HepG2 (cell line): ENCODE results near the gene PSMD8. TPM values are rescaled to one million over a fixed set of nuclear protein-coding genes. Genes with fewer than 3 reads are reported as not detected.

Experiments used
- ARHGAP35 ChIP-seq: sonication (generic); formaldehyde crosslinking; IDR thresholded peaks from 2 replicates; pipeline ENCODE4 v1.9.0; 2022; ENCODE audit warnings: mild to moderate bottlenecking, inconsistent platforms, moderate library complexity, missing genetic modification reagents, borderline replicate concordance
- ATF1 ChIP-seq: IDR thresholded peaks from 2 replicates; pipeline ENCODE4 v1.6.1; 2016; ENCODE audit warnings: mild to moderate bottlenecking, control low read depth
- BRD4 ChIP-seq: sonication (generic); formaldehyde crosslinking; IDR thresholded peaks from 2 replicates; pipeline ENCODE4 v1.4.0; 2020; ENCODE audit warnings: missing genetic modification reagents
- E2F2 ChIP-seq: sonication (generic); formaldehyde crosslinking; IDR thresholded peaks from 2 replicates; pipeline ENCODE4 v1.4.0; 2020; ENCODE audit warnings: missing genetic modification reagents, borderline replicate concordance
- HNRNPH1 ChIP-seq: fragments of 200-400 bp; formaldehyde crosslinking; optimal IDR thresholded peaks from 2 replicates; pipeline ENCODE3; 2017; ENCODE audit warnings: mild to moderate bottlenecking, low read depth, low read length
- HNRNPK ChIP-seq: fragments of 200-400 bp; formaldehyde crosslinking; IDR thresholded peaks from 2 replicates; pipeline ENCODE4 v1.6.1; 2018; ENCODE audit warnings: low read length, low read depth, moderate library complexity, mild to moderate bottlenecking; ENCODE audit not compliant: poor library complexity, severe bottlenecking
- IKZF1 ChIP-seq: fragments of 450-650 bp; IDR thresholded peaks from 2 replicates; pipeline ENCODE4 v1.7.1; 2016
- JARID2 ChIP-seq: sonication (generic); formaldehyde crosslinking; IDR thresholded peaks from 2 replicates; pipeline ENCODE4 v1.8.1; 2023; ENCODE audit warnings: missing genetic modification reagents, inconsistent platforms; ENCODE audit not compliant: insufficient replicate concordance
- MED8 ChIP-seq: sonication (generic); formaldehyde crosslinking; IDR thresholded peaks from 2 replicates; pipeline ENCODE4 v1.8.1; 2023; ENCODE audit warnings: mild to moderate bottlenecking, missing genetic modification reagents; ENCODE audit not compliant: insufficient replicate concordance
- NFE2L2 ChIP-seq: fragments of 150-350 bp; IDR thresholded peaks from 2 replicates; pipeline ENCODE4 v1.6.1; 2014; ENCODE audit warnings: low read length
- PHF5A ChIP-seq: IDR thresholded peaks from one replicate; pipeline ENCODE4 v1.6.1; 2018; ENCODE audit warnings: low read depth, missing genetic modification reagents; ENCODE audit not compliant: unreplicated experiment
- RAD21 ChIP-seq: fragments of 450-650 bp; formaldehyde crosslinking; IDR thresholded peaks from 2 replicates; pipeline ENCODE4 v1.5.0; 2020; ENCODE audit warnings: mild to moderate bottlenecking
- RORA ChIP-seq: sonication (generic); formaldehyde crosslinking; IDR thresholded peaks from 2 replicates; pipeline ENCODE4 v1.5.0; 2020; ENCODE audit warnings: mild to moderate bottlenecking, missing genetic modification reagents, moderate library complexity
- SMARCE1 ChIP-seq: fragments of 450-650 bp; IDR thresholded peaks from 2 replicates; pipeline ENCODE4 v1.6.1; 2017; ENCODE audit warnings: borderline replicate concordance
- SRY ChIP-seq: sonication (generic); formaldehyde crosslinking; IDR thresholded peaks from 2 replicates; pipeline ENCODE4 v1.8.0; 2022; ENCODE audit warnings: mild to moderate bottlenecking, missing genetic modification reagents
- STAG1 ChIP-seq: sonication (generic); formaldehyde crosslinking; IDR thresholded peaks from 2 replicates; pipeline ENCODE4 v1.4.0; 2020; ENCODE audit warnings: missing genetic modification reagents
- THAP8 ChIP-seq: sonication (generic); formaldehyde crosslinking; IDR thresholded peaks from 2 replicates; pipeline ENCODE4 v1.5.1; 2020; ENCODE audit warnings: missing genetic modification reagents, mild to moderate bottlenecking, borderline replicate concordance
- U2AF1 ChIP-seq: fragments of 200-400 bp; formaldehyde crosslinking; optimal IDR thresholded peaks from 2 replicates; pipeline ENCODE3; 2017; ENCODE audit warnings: mild to moderate bottlenecking, low read depth, low read length
- ZFP91 ChIP-seq: sonication (generic); formaldehyde crosslinking; IDR thresholded peaks from 2 replicates; pipeline ENCODE4 v1.9.0; 2022; ENCODE audit warnings: missing genetic modification reagents, mild to moderate bottlenecking, borderline replicate concordance
- ZNF441 ChIP-seq: sonication (generic); formaldehyde crosslinking; IDR thresholded peaks from 2 replicates; pipeline ENCODE4 v1.7.0; 2021; ENCODE audit warnings: missing genetic modification reagents, borderline replicate concordance
- ZNF468 ChIP-seq: sonication (generic); formaldehyde crosslinking; IDR thresholded peaks from 2 replicates; pipeline ENCODE4 v1.8.0; 2022; ENCODE audit warnings: mild to moderate bottlenecking, moderate library complexity, missing genetic modification reagents
- ZNF75D ChIP-seq: sonication (generic); formaldehyde crosslinking; IDR thresholded peaks from 2 replicates; pipeline ENCODE4 v1.8.1; 2023; ENCODE audit warnings: missing genetic modification reagents, mild to moderate bottlenecking, borderline replicate concordance
- polyA plus RNA-seq, 8 experiments: library from polyadenylated mRNA; depleted of rRNA in 3 of 8; stranded (reverse) in 7 of 8; unstranded in 1 of 8; fragments of >200 nt; fragmentation: Illumina TruSeq in 4 of 8; extraction: Trizol in 4 of 8; gene quantifications; 2 replicates each; pipeline versions ENCODE4 v1.2.1 to v1.2.3, GENCODE V29; 2011 to 2016; ENCODE audit warnings: low read depth in 4 of 8, missing spikeins in 1 of 8, mixed read lengths in 1 of 8; ENCODE audit not compliant: insufficient read depth in 1 of 8
- total RNA-seq, 5 experiments: library from RNA; depleted of rRNA; stranded (reverse); fragments of >200 nt; fragmentation: Illumina TruSeq; extraction: Trizol; gene quantifications; 2 replicates each; pipeline ENCODE4 v1.2.3, GENCODE V29; 2016; ENCODE audit warnings: low read depth in 1 of 5
- TF ChIP-seq, protein P1 (sequence below): sonication (generic); formaldehyde crosslinking; IDR thresholded peaks from 2 replicates; pipeline ENCODE4 v1.5.0; 2020; ENCODE audit warnings: missing genetic modification reagents
- TF ChIP-seq, protein P2 (sequence below): sonication (generic); IDR thresholded peaks from 2 replicates; pipeline ENCODE4 v1.6.1; 2016; ENCODE audit warnings: low read depth, borderline replicate concordance
- TF ChIP-seq, protein P3 (sequence below): sonication (generic); formaldehyde crosslinking; IDR thresholded peaks from 2 replicates; pipeline ENCODE4 v1.8.0; 2022; ENCODE audit warnings: mild to moderate bottlenecking, missing genetic modification reagents, moderate library complexity

PSMD8 gene
- total and polyA plus RNA-seq, 2 of the 13 experiments (the other 11 are each of a cell fraction or from before 2014, with no cell fraction given): 162 to 296 TPM

DNA sequence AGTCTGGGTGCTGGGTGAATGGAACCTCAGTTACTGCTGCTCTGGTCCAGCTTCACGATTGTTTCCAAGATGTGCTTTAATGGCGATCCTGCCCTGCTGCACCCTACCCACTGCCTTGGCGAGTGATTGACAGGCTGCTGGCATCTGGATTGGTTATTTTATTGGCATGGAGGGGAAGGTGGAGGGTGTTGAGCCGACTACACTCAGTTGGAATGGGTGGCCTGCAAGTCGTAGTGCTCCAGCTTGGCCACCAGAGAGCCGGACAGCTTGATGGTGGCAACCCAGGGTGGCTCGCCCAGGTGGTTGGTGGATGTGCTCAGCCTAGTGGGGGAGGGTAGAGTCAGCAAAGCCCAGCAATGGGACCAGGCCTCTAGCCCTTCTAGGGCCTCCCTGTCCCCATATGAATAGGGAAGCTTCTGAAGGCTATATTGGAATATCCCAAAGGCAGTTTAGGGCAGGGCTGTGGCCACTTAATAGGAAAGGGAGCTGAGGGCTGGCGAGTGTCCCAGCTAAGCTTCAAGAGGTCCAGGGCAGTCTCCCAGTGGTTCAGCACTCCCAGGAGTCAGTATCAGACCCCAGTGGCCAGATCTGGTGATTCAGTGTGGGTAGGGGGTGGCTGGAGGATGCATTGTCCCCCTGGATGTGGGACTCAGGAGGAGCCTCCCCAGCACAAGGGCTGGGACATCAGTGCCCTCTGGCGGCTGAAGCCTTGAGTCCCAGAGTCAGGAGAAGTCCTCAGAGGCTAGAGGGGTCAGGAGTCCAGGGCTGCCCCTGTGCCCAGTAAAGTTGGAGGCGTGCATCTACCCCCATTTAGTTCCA is 10.0 kb downstream of the PSMD8 start (continued):
- TF ChIP-seq E2F2 (CRISPR knock-in tag): no peak
- no peak for TF ChIP-seq U2AF1
- TF ChIP-seq, protein P1, sequence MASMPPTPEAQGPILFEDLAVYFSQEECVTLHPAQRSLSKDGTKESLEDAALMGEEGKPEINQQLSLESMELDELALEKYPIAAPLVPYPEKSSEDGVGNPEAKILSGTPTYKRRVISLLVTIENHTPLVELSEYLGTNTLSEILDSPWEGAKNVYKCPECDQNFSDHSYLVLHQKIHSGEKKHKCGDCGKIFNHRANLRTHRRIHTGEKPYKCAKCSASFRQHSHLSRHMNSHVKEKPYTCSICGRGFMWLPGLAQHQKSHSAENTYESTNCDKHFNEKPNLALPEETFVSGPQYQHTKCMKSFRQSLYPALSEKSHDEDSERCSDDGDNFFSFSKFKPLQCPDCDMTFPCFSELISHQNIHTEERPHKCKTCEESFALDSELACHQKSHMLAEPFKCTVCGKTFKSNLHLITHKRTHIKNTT: no peak
- no peak for TF ChIP-seq PHF5A (CRISPR knock-in tag)
- TF ChIP-seq IKZF1: no peak
- TF ChIP-seq, protein P2, sequence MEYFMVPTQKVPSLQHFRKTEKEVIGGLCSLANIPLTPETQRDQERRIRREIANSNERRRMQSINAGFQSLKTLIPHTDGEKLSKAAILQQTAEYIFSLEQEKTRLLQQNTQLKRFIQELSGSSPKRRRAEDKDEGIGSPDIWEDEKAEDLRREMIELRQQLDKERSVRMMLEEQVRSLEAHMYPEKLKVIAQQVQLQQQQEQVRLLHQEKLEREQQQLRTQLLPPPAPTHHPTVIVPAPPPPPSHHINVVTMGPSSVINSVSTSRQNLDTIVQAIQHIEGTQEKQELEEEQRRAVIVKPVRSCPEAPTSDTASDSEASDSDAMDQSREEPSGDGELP: no peak
- TF ChIP-seq HNRNPH1: no peak
- TF ChIP-seq STAG1 (CRISPR knock-in tag): peak; percentile 53
- no peak for TF ChIP-seq HNRNPK
- TF ChIP-seq BRD4 (CRISPR knock-in tag): no peak
- no peak for TF ChIP-seq MED8 (CRISPR knock-in tag)
- TF ChIP-seq SMARCE1: no peak
- no peak for TF ChIP-seq ATF1 (CRISPR knock-in tag)
- TF ChIP-seq ZNF468 (CRISPR knock-in tag): no peak
- TF ChIP-seq SRY: no peak
- TF ChIP-seq ZFP91 (CRISPR knock-in tag): no peak
- TF ChIP-seq RAD21 (CRISPR knock-in tag): peak; percentile 45
- no peak for TF ChIP-seq RORA (CRISPR knock-in tag)
- no peak for TF ChIP-seq THAP8 (CRISPR knock-in tag)
- no peak for TF ChIP-seq ZNF75D (CRISPR knock-in tag)
- no peak for TF ChIP-seq JARID2
- no peak for TF ChIP-seq ZNF441
- no peak for TF ChIP-seq ARHGAP35
- TF ChIP-seq, protein P3, sequence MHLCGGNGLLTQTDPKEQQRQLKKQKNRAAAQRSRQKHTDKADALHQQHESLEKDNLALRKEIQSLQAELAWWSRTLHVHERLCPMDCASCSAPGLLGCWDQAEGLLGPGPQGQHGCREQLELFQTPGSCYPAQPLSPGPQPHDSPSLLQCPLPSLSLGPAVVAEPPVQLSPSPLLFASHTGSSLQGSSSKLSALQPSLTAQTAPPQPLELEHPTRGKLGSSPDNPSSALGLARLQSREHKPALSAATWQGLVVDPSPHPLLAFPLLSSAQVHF: no peak
- no peak for TF ChIP-seq NFE2L2
